Ammon's horn (tissue), 1 donor: ENCODE data around the gene TRIM59.

Source experiments
- DNase-seq: peaks from one replicate; pipeline ENCODE4 v3.0.0-alpha.2; 2016; ENCODE audit warnings: low spot score

Gene TRIM59

GRCh38 chr3:160449636-160450598, at the start of gene TRIM59:
Gene TRIM59, minus strand, starts transcription at chr3:160449786. Its CDS starts 10,603 bp downstream, at chr3:160439183.
- DNase-seq: peak; percentile 83

DNA sequence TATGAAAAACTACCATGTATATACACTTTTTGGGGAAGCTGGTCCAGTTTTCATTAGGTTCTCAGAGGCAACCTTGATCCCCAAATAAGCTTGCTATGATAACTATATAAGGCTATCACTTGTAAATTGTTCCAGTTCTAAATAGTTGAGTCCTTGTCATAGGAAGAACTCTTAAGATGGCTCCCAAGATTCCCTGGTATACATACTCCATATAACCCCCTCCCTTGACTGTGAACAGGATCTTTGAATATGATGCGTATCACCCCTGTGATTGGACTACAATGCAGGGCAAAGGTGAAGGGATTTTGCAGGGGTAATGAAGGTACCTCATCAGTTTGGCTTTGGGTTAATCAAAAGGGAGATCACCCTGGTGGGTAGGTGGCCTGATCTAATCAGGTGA, 48.6 kb upstream of the TRIM59 start:
- DNase-seq: no peak

- no peak for DNase-seq
Measured at GRCh38 chr3:160490166-160490565, 40.6 kb upstream of the TRIM59 start.

DNA sequence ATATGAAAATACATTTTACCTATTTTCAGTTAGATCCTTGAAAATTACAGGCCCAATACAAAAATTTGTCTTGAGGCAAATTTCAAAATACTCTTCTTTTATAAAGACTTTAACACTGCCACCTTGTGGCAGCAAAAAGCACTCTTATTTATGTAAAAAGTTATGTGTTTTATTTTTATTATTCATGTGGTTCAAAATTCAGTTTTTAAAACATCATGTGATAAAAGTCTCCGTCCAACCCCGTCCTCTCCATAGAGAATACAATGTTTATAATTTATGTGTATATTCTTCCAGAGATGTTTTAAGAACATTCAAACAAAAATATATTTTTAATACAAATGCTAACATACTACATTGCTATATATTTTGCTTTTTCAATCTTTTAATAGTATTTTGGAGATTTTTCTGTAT, 36.9 kb upstream of the TRIM59 start:
- DNase-seq: peak; percentile 20

GRCh38 chr3:160482796-160483195, 33.2 kb upstream of the TRIM59 start:
- DNase-seq: no peak

DNA sequence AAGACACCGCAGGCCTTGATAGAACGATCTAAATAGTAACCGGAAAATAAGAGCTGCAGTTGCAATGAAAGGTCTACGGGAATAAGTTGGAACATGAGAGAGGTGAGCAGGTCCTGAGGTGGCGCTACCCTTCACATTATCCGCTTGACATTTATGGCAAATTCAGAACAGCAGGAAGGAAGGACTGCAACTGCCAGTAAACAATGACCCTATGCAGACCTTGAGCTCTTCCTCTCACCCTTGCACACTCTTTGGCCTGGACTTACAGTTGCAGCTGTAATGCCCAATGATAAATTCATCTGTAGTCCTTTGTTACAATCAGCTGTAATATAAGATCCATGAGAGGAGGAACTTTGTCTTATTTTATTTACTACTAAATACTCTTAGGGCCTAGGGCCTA, 32.3 kb upstream of the TRIM59 start:
- DNase-seq: no peak

GRCh38 chr3:160480931-160481330, 31.3 kb upstream of the TRIM59 start:
- no peak for DNase-seq

GRCh38 chr3:160479376-160479775, 29.8 kb upstream of the TRIM59 start:
- DNase-seq: no peak

GRCh38 chr3:160478338-160478737, 28.8 kb upstream of the TRIM59 start:
- DNase-seq: no peak

DNA sequence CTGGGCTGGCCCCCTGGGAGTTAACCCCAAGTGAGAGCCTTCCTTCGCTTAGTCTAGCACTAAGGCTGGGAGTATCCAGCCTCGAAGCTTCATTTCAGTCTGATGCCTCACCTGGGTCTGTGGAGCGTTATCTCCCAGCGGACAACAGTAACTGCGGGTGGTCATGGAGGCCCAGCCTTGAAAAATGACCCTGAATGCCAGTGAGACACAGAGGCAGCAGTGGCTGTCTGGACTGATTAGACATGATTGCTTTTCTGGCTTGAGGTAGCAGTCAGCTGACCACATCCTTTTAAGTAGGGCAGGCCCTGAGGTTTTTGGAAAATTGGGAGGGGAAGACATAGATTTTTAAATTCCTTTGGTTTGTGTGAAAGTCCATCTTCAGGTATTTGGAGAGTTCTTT, 28.2 kb upstream of the TRIM59 start:
- no peak for DNase-seq

DNA sequence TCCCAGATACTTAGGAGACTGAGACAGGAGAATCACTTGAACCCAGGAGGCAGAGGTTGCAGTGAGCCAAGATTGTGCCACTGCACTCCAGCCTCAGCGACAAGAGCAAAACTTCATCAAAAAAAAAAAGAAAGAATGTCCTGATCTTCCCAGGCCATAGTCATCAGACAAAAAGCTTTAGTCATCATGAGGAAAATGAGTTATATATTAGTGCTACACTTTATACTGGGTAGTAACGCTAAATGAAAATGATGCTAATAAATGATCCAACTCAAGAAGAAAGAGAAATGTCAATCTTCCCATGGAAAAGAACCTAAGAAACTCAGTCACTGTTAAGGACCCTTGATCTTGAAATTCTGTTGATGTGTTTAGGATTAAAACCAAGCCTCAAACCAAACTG, 26.3 kb upstream of the TRIM59 start:
- DNase-seq: no peak

DNA sequence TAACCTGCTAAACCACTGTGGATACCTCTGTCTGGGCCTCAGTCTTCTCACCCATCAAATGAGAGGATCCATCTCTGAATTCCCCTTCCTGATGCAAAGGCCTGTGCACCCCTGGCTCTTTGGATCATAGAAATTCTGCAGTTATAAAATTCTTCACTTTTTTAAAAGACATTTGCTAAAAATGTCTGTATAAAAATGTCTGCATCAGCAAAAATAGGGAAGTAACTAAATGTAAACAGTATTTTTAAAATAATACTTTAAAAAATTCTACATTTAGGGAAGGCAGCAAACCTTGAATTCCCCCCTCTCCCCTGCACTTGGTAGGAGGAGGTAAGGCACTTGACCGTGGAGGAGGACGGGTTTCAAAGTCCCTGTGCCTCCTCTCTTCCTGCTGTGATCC, 25.6 kb upstream of the TRIM59 start:
- no peak for DNase-seq

DNA sequence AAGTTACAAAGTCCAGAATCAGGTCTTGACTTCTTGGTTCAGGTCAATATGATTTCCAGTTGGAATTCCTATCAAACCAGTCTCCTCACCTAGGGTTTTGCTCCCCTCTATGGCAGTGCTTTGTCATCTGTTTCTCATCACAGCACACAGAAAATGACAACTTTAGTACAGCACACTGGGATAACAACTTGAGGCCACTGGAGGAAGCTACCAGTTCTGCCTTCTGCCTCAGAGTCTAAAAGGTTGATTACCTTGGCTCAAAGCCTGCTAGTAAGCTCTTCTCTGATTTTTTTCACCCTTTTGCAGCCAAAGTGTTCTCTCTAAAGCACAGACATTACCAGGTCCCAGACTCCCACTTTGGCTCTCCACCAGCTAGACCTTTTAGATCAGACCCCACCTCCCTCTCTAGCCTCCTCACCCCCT, 24.8 kb upstream of the TRIM59 start:
- DNase-seq: no peak

DNA sequence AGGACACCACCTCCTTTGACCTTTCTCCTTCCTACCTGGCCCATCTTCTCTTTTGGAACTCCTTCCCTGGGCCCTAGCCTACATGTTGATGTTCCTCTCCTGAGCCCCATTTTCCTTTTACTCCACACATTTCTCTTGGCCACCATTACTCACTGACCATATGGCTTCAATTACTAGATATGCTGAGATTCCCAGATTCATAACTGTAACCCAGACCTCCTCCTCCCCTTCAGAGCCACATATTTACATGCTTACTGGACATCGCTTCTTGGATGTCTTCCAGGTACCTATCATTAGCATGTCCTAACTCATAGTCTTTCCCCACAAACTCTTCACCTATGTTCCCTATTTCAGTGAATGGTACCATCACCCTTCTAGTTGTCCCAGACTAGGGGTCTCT, 24.4 kb upstream of the TRIM59 start:
- no peak for DNase-seq

GRCh38 chr3:160473221-160473620, 23.6 kb upstream of the TRIM59 start:
- DNase-seq: no peak

GRCh38 chr3:160472344-160472743, 22.8 kb upstream of the TRIM59 start:
- DNase-seq: no peak

GRCh38 chr3:160471892-160472291, 22.3 kb upstream of the TRIM59 start:
- no peak for DNase-seq

- no peak for DNase-seq
Measured at GRCh38 chr3:160470181-160470580, 20.6 kb upstream of the TRIM59 start.

GRCh38 chr3:160464971-160465370, 15.4 kb upstream of the TRIM59 start:
- no peak for DNase-seq

DNA sequence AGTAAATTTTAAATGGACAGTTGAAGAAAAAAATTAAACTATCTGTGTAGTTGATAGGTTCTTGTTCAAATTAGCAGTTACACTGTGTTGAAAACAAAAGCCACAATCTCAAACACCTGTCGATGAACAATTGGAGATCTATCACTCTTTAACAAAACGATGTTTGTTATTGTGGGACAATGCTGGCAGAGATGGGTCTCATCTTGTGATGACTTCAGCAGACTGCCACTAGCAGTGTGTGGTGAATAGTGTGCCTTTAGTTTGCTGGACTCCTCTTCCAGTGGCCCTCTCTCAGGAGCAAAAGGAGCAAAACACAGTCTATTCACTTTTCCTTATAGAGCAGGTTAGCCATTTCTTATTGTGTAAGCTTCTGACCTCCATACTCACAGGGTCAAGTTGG, 14.7 kb upstream of the TRIM59 start:
- peak; percentile 90 for DNase-seq

GRCh38 chr3:160460033-160460432, 10.4 kb upstream of the TRIM59 start:
- no peak for DNase-seq

DNA sequence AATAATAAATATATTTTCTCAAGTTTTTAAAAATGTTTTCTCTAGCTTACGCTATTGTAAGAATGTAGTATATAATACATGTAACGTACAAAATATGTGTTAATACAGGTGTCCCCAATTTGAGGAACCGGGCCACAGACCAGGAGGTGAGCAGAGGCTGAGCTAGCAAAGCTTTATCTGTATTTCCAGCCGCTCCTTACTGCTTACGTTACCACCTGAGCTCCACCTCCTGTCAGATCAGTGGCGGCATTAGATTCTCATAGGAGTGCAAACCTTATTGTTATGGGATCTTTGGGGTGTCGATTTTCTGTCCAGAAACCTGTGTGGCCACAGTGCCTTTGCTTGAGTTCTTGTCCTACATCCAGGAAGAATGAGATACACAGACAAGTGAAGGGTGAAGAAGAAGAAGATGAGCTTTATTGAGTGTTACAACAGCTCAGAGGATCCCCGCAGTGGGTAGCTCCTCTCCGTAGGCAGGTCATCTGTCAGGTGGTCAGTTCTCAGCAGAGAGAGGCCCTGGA, 9.9 kb upstream of the TRIM59 start:
- no peak for DNase-seq

DNA sequence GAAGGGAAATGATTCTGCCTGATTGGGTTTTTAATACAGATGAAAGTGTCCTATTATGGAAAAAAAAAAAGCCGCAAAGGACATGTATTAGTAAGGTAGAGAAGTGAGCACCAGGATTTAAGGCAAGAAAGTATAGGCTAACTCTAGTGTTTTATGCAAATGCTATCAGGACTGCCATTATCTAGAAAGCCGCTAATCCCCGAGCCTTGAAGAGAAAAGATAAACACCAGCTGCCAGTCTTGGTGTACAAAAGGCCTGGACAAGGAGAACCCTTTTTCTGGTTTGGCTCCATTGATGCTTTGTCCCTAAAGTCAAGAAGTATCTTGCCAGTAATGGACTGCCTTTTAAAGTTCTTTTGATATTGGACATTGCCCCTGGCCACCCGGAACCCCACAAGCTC, 8.6 kb upstream of the TRIM59 start:
- DNase-seq: no peak

GRCh38 chr3:160455846-160456245, 6.3 kb upstream of the TRIM59 start:
- DNase-seq: no peak
